ENCODE measurements around the gene TVP23B. TPM values are rescaled to one million over a fixed set of nuclear protein-coding genes. Genes with fewer than 3 reads are reported as not detected.
"Not testable (repeated sequence)": the region's sequence is repeated elsewhere in the genome, so short reads cannot be mapped to it uniquely, and the experiment has no call there.

The TVP23B gene
- 37.1 TPM for total RNA-seq (2013)
- polyA plus RNA-seq: 10 to 100 TPM in 2 of 3 donors, 1 to 10 TPM in 1; 7.3 to 20.2 (median 17.2) TPM
- polyA minus RNA-seq: 9.3 and 9.7 TPM in 2 replicates
- total RNA-seq: 14.2 to 28.1 (median 21.5) reads per million in 11 experiments

DNA sequence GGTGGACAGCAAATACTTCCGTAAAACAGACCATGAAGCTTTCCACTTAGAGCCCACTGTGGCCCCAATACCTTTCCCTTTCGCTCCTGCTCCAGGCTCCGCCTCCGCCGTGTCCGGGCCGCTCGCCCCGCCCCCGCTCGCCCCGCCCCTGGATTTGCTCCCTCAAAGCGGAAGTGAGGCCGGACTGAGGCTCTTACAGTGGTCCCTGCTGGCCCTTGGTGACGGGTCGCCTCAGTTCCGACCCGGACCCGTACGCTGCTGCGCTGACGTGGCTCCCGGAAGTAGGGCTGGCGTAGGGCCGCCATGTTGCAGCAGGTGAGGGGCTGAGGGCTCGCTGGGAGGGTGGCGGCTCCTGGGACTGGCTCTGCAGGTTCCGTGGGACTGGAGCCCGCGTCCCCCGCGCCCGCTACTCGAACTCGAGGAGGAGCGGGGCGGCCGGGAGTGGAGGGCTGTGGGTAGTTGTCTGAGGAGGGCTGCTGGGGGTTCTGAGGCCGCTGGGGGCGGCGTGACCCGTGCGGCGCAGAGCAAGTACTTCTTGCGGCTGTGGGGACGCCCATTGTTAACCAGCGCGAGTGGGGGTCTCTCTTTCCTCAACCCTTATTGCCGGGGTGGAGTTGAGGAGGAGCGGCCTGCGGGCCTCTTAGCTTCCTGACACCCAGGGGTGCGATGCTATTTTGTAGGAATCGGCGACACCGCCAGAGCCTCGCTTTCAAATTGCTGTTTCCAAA is at the start of gene TVP23B:
Gene TVP23B (plus strand): TSS at position 193 of the 728 bp plus-strand sequence. CDS start 111 bp downstream, at position 304.
- H3K27me3 Mint-ChIP-seq (ENCODE audit: low read depth in 3 of 3); intact Hi-C loops (cut with micrococcal nuclease); H3K27me3 ChIP-seq (ENCODE audit: control insufficient read depth in 2 of 2, insufficient read depth in 2 of 2, low read length in 2 of 2); H3K9me3 ChIP-seq (replicated peaks in 1 of 2; ENCODE audit: control insufficient read depth in 1 of 2, insufficient read depth in 1 of 2, low read length in 2 of 2); H3K36me3 ChIP-seq (replicated peaks in 1 of 2; ENCODE audit: control insufficient read depth in 1 of 2, insufficient read depth in 2 of 2, low read length in 2 of 2); H4K20me1 ChIP-seq (ENCODE audit: insufficient read depth, low read length); H3K4me1 Mint-ChIP-seq; H3K4me1 ChIP-seq (ENCODE audit: control insufficient read depth in 1 of 2, insufficient read depth in 2 of 2, low read length in 2 of 2); H3K4me2 ChIP-seq (replicated peaks; ENCODE audit: extremely low read depth, low read length, poor library complexity, severe bottlenecking); H3K9me3 Mint-ChIP-seq: not testable (repeated sequence)
- H3K4me3 ChIP-seq (replicated peaks in 1 of 3; ENCODE audit: low read depth in 2 of 3, low read length in 3 of 3): peak within 1 kb of the TSS; percentile 56 to 68 (median 61)
- peaks cover 24% of the 10 kb centered on the region for H3K79me2 ChIP-seq (ENCODE audit: insufficient read depth, low read length)
- WGBS (ENCODE audit: insufficient coverage): under 1% methylated on average over 22 of the region's 56 CpGs
- H3K9ac ChIP-seq (ENCODE audit: insufficient read depth, low read length, poor library complexity, severe bottlenecking): peak within 1 kb of the TSS; percentile 80
- H2AFZ ChIP-seq (ENCODE audit: insufficient read depth, low read depth, low read length, poor library complexity, severe bottlenecking): peak within 1 kb of the TSS; percentile 56
- peak within 1 kb of the TSS; percentile 76 to 78 for H3K4me3 Mint-ChIP-seq
- peak within 1 kb of the TSS; percentile 84 to 95 (median 91) for H3K27ac Mint-ChIP-seq
- H3K27ac ChIP-seq (ENCODE audit: low read depth in 1 of 2, low read length in 2 of 2): peak within 1 kb of the TSS; percentile 82 to 83
- peak; percentile 95 to 98 (median 96) for DNase-seq
- H3K36me3 Mint-ChIP-seq: peaks cover 10 to 11% of the 10 kb centered on the region in 2 donors

DNA sequence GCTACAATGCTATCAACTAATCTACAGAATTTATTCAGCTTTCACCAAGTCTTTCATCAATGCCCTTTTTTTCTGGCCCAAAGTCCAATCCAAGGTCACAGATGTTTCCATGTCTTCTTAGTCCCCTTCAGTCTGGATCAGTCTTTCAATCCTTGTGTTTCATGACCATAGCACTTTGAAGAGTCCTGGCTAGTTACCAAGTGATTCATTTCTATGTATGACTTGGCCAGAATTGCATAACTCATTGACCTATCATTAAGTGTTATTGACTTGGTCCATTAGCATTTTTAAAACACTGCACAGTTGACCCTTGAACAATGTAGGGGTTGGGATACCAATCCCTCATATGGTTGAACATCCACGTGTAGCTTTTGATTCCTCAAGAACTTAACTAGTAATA is 48.5 kb upstream of the TVP23B start:
- H3K9me3 ChIP-seq (replicated peaks in 1 of 2; ENCODE audit: control insufficient read depth in 1 of 2, insufficient read depth in 1 of 2, low read length in 2 of 2); H2AFZ ChIP-seq (ENCODE audit: insufficient read depth, low read depth, low read length, poor library complexity, severe bottlenecking); H3K4me3 ChIP-seq (replicated peaks in 1 of 3; ENCODE audit: low read depth in 2 of 3, low read length in 3 of 3); H3K27ac Mint-ChIP-seq; H3K9ac ChIP-seq (ENCODE audit: insufficient read depth, low read length, poor library complexity, severe bottlenecking); H3K27me3 Mint-ChIP-seq (ENCODE audit: low read depth in 3 of 3); H4K20me1 ChIP-seq (ENCODE audit: insufficient read depth, low read length); intact Hi-C loops (cut with micrococcal nuclease); H3K9me3 Mint-ChIP-seq; H3K36me3 Mint-ChIP-seq; H3K4me2 ChIP-seq (replicated peaks; ENCODE audit: extremely low read depth, low read length, poor library complexity, severe bottlenecking); H3K36me3 ChIP-seq (replicated peaks in 1 of 2; ENCODE audit: control insufficient read depth in 1 of 2, insufficient read depth in 2 of 2, low read length in 2 of 2); DNase-seq; H3K4me3 Mint-ChIP-seq; H3K27ac ChIP-seq (ENCODE audit: low read depth in 1 of 2, low read length in 2 of 2); H3K27me3 ChIP-seq (ENCODE audit: control insufficient read depth in 2 of 2, insufficient read depth in 2 of 2, low read length in 2 of 2); H3K4me1 ChIP-seq (ENCODE audit: control insufficient read depth in 1 of 2, insufficient read depth in 2 of 2, low read length in 2 of 2); H3K79me2 ChIP-seq (ENCODE audit: insufficient read depth, low read length); H3K4me1 Mint-ChIP-seq: not testable (repeated sequence)
- WGBS (ENCODE audit: insufficient coverage): no CpG with 5 or more reads among the region's 1 CpG

DNA sequence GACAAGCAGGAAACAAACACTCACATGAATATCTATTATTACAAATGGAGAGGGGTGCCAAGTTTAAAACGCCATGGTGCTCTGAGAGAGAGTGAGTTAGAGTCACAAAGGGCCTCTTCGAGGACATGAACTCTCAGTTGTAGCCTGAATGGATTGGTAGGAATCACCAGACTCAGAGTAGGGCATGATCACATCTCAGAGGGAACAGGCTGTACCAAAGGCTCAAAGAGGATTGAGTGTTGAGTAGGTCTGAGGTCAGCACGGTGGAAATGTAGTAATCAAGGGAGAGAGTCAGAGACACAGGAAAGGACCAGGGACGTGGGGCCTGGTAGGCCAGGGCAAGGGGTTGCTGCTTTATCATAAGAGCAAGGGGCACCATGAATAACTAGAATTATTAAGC is 47.6 kb upstream of the TVP23B start:
- H3K27me3 ChIP-seq (ENCODE audit: control insufficient read depth in 2 of 2, insufficient read depth in 2 of 2, low read length in 2 of 2); H3K27me3 Mint-ChIP-seq (ENCODE audit: low read depth in 3 of 3); DNase-seq; H3K4me1 ChIP-seq (ENCODE audit: control insufficient read depth in 1 of 2, insufficient read depth in 2 of 2, low read length in 2 of 2); H3K4me2 ChIP-seq (replicated peaks; ENCODE audit: extremely low read depth, low read length, poor library complexity, severe bottlenecking); H3K36me3 ChIP-seq (replicated peaks in 1 of 2; ENCODE audit: control insufficient read depth in 1 of 2, insufficient read depth in 2 of 2, low read length in 2 of 2); H3K4me1 Mint-ChIP-seq; H3K4me3 ChIP-seq (replicated peaks in 1 of 3; ENCODE audit: low read depth in 2 of 3, low read length in 3 of 3); H2AFZ ChIP-seq (ENCODE audit: insufficient read depth, low read depth, low read length, poor library complexity, severe bottlenecking); H3K36me3 Mint-ChIP-seq; H3K9ac ChIP-seq (ENCODE audit: insufficient read depth, low read length, poor library complexity, severe bottlenecking); H3K4me3 Mint-ChIP-seq; H3K9me3 ChIP-seq (replicated peaks in 1 of 2; ENCODE audit: control insufficient read depth in 1 of 2, insufficient read depth in 1 of 2, low read length in 2 of 2); intact Hi-C loops (cut with micrococcal nuclease); H3K79me2 ChIP-seq (ENCODE audit: insufficient read depth, low read length); H4K20me1 ChIP-seq (ENCODE audit: insufficient read depth, low read length); H3K27ac ChIP-seq (ENCODE audit: low read depth in 1 of 2, low read length in 2 of 2); H3K9me3 Mint-ChIP-seq: not testable (repeated sequence)
- 86% methylated on average over 3 of the region's 4 CpGs for WGBS (ENCODE audit: insufficient coverage)
- H3K27ac Mint-ChIP-seq: peak overlapping the region in 2 of 7 donors; percentile 28 to 40

DNA sequence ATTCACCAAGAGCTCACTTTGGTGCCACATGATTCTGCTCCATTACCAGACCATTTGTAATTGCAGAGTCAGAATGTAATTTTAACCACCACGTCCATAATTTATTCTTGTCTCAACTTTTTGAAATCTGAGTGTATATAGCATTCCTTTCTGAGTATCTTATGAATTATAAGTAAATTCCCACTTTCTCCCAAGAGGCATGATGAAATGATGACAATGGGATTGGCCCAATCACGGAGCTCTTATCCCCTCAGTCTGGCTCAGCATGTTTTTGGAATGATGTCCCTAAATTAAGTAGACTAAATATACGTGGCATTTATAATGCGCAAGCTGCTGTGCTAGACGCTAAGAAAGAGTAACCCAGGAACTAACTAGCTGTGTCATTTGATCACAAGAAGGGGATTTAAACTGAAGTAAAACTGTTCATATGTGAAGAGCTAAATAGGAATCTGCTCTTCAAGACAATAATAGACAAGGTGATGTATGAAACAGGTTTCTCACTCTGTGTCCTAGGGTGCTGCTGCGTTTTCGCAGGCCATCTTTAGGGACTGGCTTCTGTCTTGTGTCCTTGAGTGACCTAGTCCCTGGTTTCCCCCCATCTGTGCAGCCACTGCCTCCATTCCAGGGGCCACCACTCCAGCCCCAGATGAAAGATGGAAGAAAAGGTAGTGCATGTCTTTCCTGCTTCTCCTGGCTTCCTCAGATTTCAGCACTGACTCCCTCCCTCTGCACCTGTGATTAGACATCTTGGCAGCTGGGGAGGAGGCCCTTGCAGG is 41.2 kb upstream of the TVP23B start:
- H3K79me2 ChIP-seq (ENCODE audit: insufficient read depth, low read length); H3K4me1 Mint-ChIP-seq; H3K9me3 Mint-ChIP-seq; H3K9me3 ChIP-seq (replicated peaks in 1 of 2; ENCODE audit: control insufficient read depth in 1 of 2, insufficient read depth in 1 of 2, low read length in 2 of 2); H3K36me3 ChIP-seq (replicated peaks in 1 of 2; ENCODE audit: control insufficient read depth in 1 of 2, insufficient read depth in 2 of 2, low read length in 2 of 2); H3K27ac Mint-ChIP-seq; H3K27ac ChIP-seq (ENCODE audit: low read depth in 1 of 2, low read length in 2 of 2); DNase-seq; H3K9ac ChIP-seq (ENCODE audit: insufficient read depth, low read length, poor library complexity, severe bottlenecking); H3K4me3 ChIP-seq (replicated peaks in 1 of 3; ENCODE audit: low read depth in 2 of 3, low read length in 3 of 3); H3K27me3 Mint-ChIP-seq (ENCODE audit: low read depth in 3 of 3); H3K36me3 Mint-ChIP-seq; H3K4me2 ChIP-seq (replicated peaks; ENCODE audit: extremely low read depth, low read length, poor library complexity, severe bottlenecking); H3K4me3 Mint-ChIP-seq; intact Hi-C loops (cut with micrococcal nuclease); H3K4me1 ChIP-seq (ENCODE audit: control insufficient read depth in 1 of 2, insufficient read depth in 2 of 2, low read length in 2 of 2); H4K20me1 ChIP-seq (ENCODE audit: insufficient read depth, low read length); H2AFZ ChIP-seq (ENCODE audit: insufficient read depth, low read depth, low read length, poor library complexity, severe bottlenecking); H3K27me3 ChIP-seq (ENCODE audit: control insufficient read depth in 2 of 2, insufficient read depth in 2 of 2, low read length in 2 of 2): not testable (repeated sequence)
- 100% methylated on average over 2 of the region's 7 CpGs for WGBS (ENCODE audit: insufficient coverage)
